Naive thymus-derived CD4-positive, alpha-beta T cell (primary cell): ENCODE results near the gene GFY. TPM values are rescaled to one million over a fixed set of nuclear protein-coding genes. Genes with fewer than 3 reads are reported as not detected.
"Not testable (repeated sequence)": the region's sequence is repeated elsewhere in the genome, so short reads cannot be mapped to it uniquely, and the experiment has no call there.

Experiments
- ATAC-seq: fragments of 150-1000 bp; cut with Tn5 transposase; 2 replicates; pipeline ENCODE4 v1.10.0; 2021; ENCODE audit warnings: mild to moderate bottlenecking, moderate library complexity
- CTCF ChIA-PET: fragments of 350-600 bp; sonication (Branson Sonifier 250); formaldehyde crosslinking; loops from one replicate; lab custom pipeline; 2021; ENCODE audit warnings: antibody characterized with exemption; lab: Charles Lee
- POLR2A ChIA-PET: fragments of 350-600 bp; sonication (Branson Sonifier 250); formaldehyde crosslinking; loops from one replicate; lab custom pipeline; 2021; ENCODE audit warnings: antibody characterized with exemption, inconsistent platforms; lab: Charles Lee
- DNase-seq, 9 donors: peaks; one replicate each; pipeline versions ENCODE4 v3.0.0 to v3.0.0-alpha.2; 2020 to 2022; ENCODE audit warnings: mixed read lengths in 1 of 9
- H3K27ac ChIP-seq: one replicate; pipeline ENCODE4 v1.7.0; 2013; ENCODE audit warnings: mild to moderate bottlenecking, low read depth, low read length, moderate library complexity
- H3K27me3 ChIP-seq, 2 donors: one replicate each; pipeline ENCODE4 v1.7.0; 2013; ENCODE audit warnings: low read length in 2 of 2, mild to moderate bottlenecking in 2 of 2, moderate library complexity in 2 of 2; ENCODE audit not compliant: control insufficient read depth in 2 of 2, insufficient read depth in 2 of 2
- H3K36me3 ChIP-seq, 3 experiments: 1 replicate in 2 of 3; 2 replicates in 1 of 3; pipeline ENCODE4 v1.7.0; 2013; ENCODE audit warnings: low read length in 3 of 3, mild to moderate bottlenecking in 3 of 3, moderate library complexity in 1 of 3; ENCODE audit not compliant: insufficient read depth in 3 of 3, control insufficient read depth in 2 of 3
- H3K4me1 ChIP-seq, 2 donors: one replicate each; pipeline ENCODE4 v1.7.0; 2013; ENCODE audit warnings: low read length in 2 of 2, mild to moderate bottlenecking in 2 of 2, moderate library complexity in 1 of 2; ENCODE audit not compliant: control insufficient read depth in 2 of 2, insufficient read depth in 2 of 2
- H3K4me3 ChIP-seq: 2 replicates; pipeline ENCODE4 v1.7.0; 2013; ENCODE audit warnings: mild to moderate bottlenecking, low read length
- H3K9me3 ChIP-seq, 3 experiments: 1 replicate in 2 of 3; 2 replicates in 1 of 3; pipeline ENCODE4 v1.7.0; 2013; ENCODE audit warnings: low read length in 3 of 3; ENCODE audit not compliant: control insufficient read depth in 2 of 3
- H3K27ac Mint-ChIP-seq, 9 donors: one replicate each; pipeline ENCODE4 v1.8.0; 2020 to 2022; ENCODE audit warnings: mixed read lengths in 9 of 9, mild to moderate bottlenecking in 8 of 9, moderate library complexity in 5 of 9, inconsistent platforms in 2 of 9
- H3K27me3 Mint-ChIP-seq, 5 donors: one replicate each; pipeline ENCODE4 v1.8.0; 2021 to 2022; ENCODE audit warnings: mixed read lengths in 5 of 5, mild to moderate bottlenecking in 1 of 5
- H3K36me3 Mint-ChIP-seq, 5 donors: one replicate each; pipeline ENCODE4 v1.8.0; 2020 to 2022; ENCODE audit warnings: mixed read lengths in 5 of 5, mild to moderate bottlenecking in 3 of 5, inconsistent platforms in 1 of 5
- H3K4me1 Mint-ChIP-seq, 7 donors: one replicate each; pipeline ENCODE4 v1.8.0; 2020 to 2022; ENCODE audit warnings: mixed read lengths in 7 of 7, mild to moderate bottlenecking in 3 of 7, inconsistent platforms in 1 of 7
- H3K4me3 Mint-ChIP-seq, 10 donors: one replicate each; pipeline ENCODE4 v1.8.0; 2020 to 2022; ENCODE audit warnings: mild to moderate bottlenecking in 10 of 10, mixed read lengths in 10 of 10, moderate library complexity in 6 of 10, inconsistent platforms in 2 of 10
- H3K9me3 Mint-ChIP-seq, 11 donors: one replicate each; pipeline ENCODE4 v1.8.0; 2020 to 2022; ENCODE audit warnings: mixed read lengths in 11 of 11, mild to moderate bottlenecking in 4 of 11, inconsistent platforms in 1 of 11, moderate library complexity in 1 of 11
- intact Hi-C, 2 donors: fragments of 100-400 bp; cut with micrococcal nuclease; formaldehyde crosslinking; loops; one replicate each; pipeline ENCODE4 v1.15.1; 2023
- polyA plus RNA-seq, 2 donors: library from polyadenylated mRNA; unstranded; fragments of 300-500 nt; fragmentation: Illumina TruSeq; gene quantifications; one replicate each; pipeline ENCODE4 v1.2.3, GENCODE V29; 2021
- total RNA-seq, 6 experiments: library from RNA in 5 of 6; stranded (reverse) in 5 of 6; gene quantifications; 1 replicate in 5 of 6; 2 replicates in 1 of 6; pipeline ENCODE4 v1.2.3 and lab custom pipeline; 2021 to 2026

Gene GFY
- total and polyA plus RNA-seq, 7 experiments from 2014 or later = not detected

GRCh38 chr19:49459388-49459787, 34.2 kb downstream of the GFY start:
- H3K27ac ChIP-seq = no peak overlapping the region
- no peak for ATAC-seq
- Mint-ChIP-seq H3K4me1 (peaks cover 2 to 21% (median 11%) of the 10 kb centered on the region in 7 donors), H3K4me3 (no peak overlapping the region), H3K27ac (no peak overlapping the region), H3K9me3 (no peaks in the 10 kb centered on the region), H3K27me3 (no peaks in the 10 kb centered on the region), H3K36me3 (peaks cover 4 to 15% (median 5%) of the 10 kb centered on the region in 5 donors)
- no peak overlapping the region for H3K4me3 ChIP-seq
- H3K4me1 ChIP-seq = peaks cover 1 to 2% of the 10 kb centered on the region in 2 donors
- H3K27me3 ChIP-seq = no peaks in the 10 kb centered on the region
- H3K9me3 ChIP-seq = no peaks in the 10 kb centered on the region
- no peak for DNase-seq
- ChIA-PET CTCF (interaction anchor here (0.7 to 12.2 kb wide), 2 partner anchors 12 to 43 kb away, joined by 4 to 83 read pairs; partner anchors contain the start of gene FLT3LG), POLR2A (interaction anchor here (1.1 to 15.5 kb wide), 4 partner anchors 12 to 129 kb away, joined by 3 to 226 read pairs (median 4); partner anchors contain the start of gene FLT3LG)
- H3K36me3 ChIP-seq = peaks cover 0 to 48% (median 0%) of the 10 kb centered on the region in 3 experiments
- intact Hi-C loops = no loop called here

- POLR2A ChIA-PET = interaction anchor here (0.6 to 15.5 kb wide), 2 partner anchors 10 to 121 kb away, joined by 3 to 226 read pairs; partner anchors contain the start of gene FLT3LG
- Histone ChIP-seq H3K27ac (peak overlapping the region; percentile 21), H3K36me3 (peaks cover 0 to 65% (median 3%) of the 10 kb centered on the region in 3 experiments)
- ATAC-seq, H3K27me3 ChIP-seq, H3K4me3 ChIP-seq, H3K9me3 ChIP-seq, intact Hi-C loops, H3K4me1 ChIP-seq, DNase-seq, H3K9me3 Mint-ChIP-seq, H3K27ac Mint-ChIP-seq, H3K27me3 Mint-ChIP-seq, H3K4me3 Mint-ChIP-seq: not testable (repeated sequence)
- peaks cover 0 to 12% (median 7%) of the 10 kb centered on the region in 7 donors for H3K4me1 Mint-ChIP-seq
- CTCF ChIA-PET = interaction anchor here (0.6 kb wide), 1 partner anchor 69 kb away, joined by 5 read pairs; no protein-coding TSS in a partner anchor
- H3K36me3 Mint-ChIP-seq = peaks cover under 1 to 11% (median 4%) of the 10 kb centered on the region in 5 donors
Observed at GRCh38 chr19:49461130-49461529, 35.9 kb downstream of the GFY start.

- H3K4me3 Mint-ChIP-seq = no peak overlapping the region
- H3K27ac Mint-ChIP-seq = no peak overlapping the region
- no peak overlapping the region for H3K4me3 ChIP-seq
- peaks cover 0 to 66% (median 3%) of the 10 kb centered on the region in 3 experiments for H3K36me3 ChIP-seq
- no peak overlapping the region for H3K27ac ChIP-seq
- intact Hi-C loops = no loop called here
- H3K9me3 Mint-ChIP-seq = no peaks in the 10 kb centered on the region
- H3K36me3 Mint-ChIP-seq = peaks cover 0 to 8% (median 4%) of the 10 kb centered on the region in 5 donors
- ChIA-PET POLR2A (no interaction called here), CTCF (interaction anchor here (0.6 kb wide), 1 partner anchor 68 kb away, joined by 5 read pairs; no protein-coding TSS in a partner anchor)
- DNase-seq (no peak), ATAC-seq (no peak)
- H3K4me1 ChIP-seq = no peaks in the 10 kb centered on the region
- no peaks in the 10 kb centered on the region for H3K27me3 Mint-ChIP-seq
- peaks cover 0 to 9% (median 5%) of the 10 kb centered on the region in 7 donors for H3K4me1 Mint-ChIP-seq
- no peaks in the 10 kb centered on the region for H3K9me3 ChIP-seq
- H3K27me3 ChIP-seq = no peaks in the 10 kb centered on the region
Observed at GRCh38 chr19:49461656-49462055, 36.5 kb downstream of the GFY start.

- no peaks in the 10 kb centered on the region for H3K9me3 ChIP-seq
- Mint-ChIP-seq H3K27ac (peak overlapping the region in 5 of 9 donors; percentile 26 to 75 (median 59)), H3K4me1 (peaks cover 0 to 9% (median 0%) of the 10 kb centered on the region in 7 donors), H3K27me3 (no peaks in the 10 kb centered on the region), H3K36me3 (peaks cover 0 to 5% (median 0%) of the 10 kb centered on the region in 5 donors), H3K9me3 (no peaks in the 10 kb centered on the region), H3K4me3 (no peak overlapping the region)
- no peaks in the 10 kb centered on the region for H3K27me3 ChIP-seq
- no peaks in the 10 kb centered on the region for H3K4me1 ChIP-seq
- H3K36me3 ChIP-seq = peaks cover 0 to 68% (median 3%) of the 10 kb centered on the region in 3 experiments
- ChIA-PET POLR2A (interaction anchor here (0.5 kb wide), 1 partner anchor 11 kb away, joined by 3 read pairs; the partner anchor contains the start of gene PIH1D1), CTCF (no interaction called here)
- no peak overlapping the region for H3K27ac ChIP-seq
- intact Hi-C loops = no loop called here
- DNase-seq (no peak), ATAC-seq (no peak)
- H3K4me3 ChIP-seq = no peak overlapping the region
Observed at GRCh38 chr19:49462492-49462891, 37.3 kb downstream of the GFY start.

GRCh38 chr19:49463960-49464740, 39.0 kb downstream of the GFY start:
- intact Hi-C loops = no loop called here
- DNase-seq = no peak
- CTCF ChIA-PET = interaction anchor here (0.9 to 1.4 kb wide), 2 partner anchors 9 kb away, joined by 3 read pairs; partner anchors contain the start of gene FLT3LG

GRCh38 chr19:49465371-49465770, 40.2 kb downstream of the GFY start:
- H3K27ac Mint-ChIP-seq = peak overlapping the region in 8 of 9 donors; percentile 46 to 87 (median 76)
- ChIA-PET POLR2A (interaction anchor here (0.8 to 3.0 kb wide), 6 partner anchors 9 to 22 kb away, joined by 3 to 15 read pairs (median 6); partner anchors contain the start of genes ALDH16A1, PIH1D1 and RPL13A), CTCF (interaction anchor here (0.6 to 1.4 kb wide), 3 partner anchors 8 to 79 kb away, joined by 3 to 7 read pairs (median 3); partner anchors contain the start of gene FLT3LG)
- H3K4me3 Mint-ChIP-seq = no peak overlapping the region
- intact Hi-C loops = no loop called here
- peaks cover 0 to 8% (median 4%) of the 10 kb centered on the region in 5 donors for H3K36me3 Mint-ChIP-seq
- Histone ChIP-seq H3K9me3 (no peaks in the 10 kb centered on the region), H3K36me3 (peaks cover 0 to 46% (median 3%) of the 10 kb centered on the region in 3 experiments), H3K27ac (peak overlapping the region; percentile 61), H3K27me3 (no peaks in the 10 kb centered on the region), H3K4me1 (peaks cover 24 to 26% of the 10 kb centered on the region in 2 donors), H3K4me3 (no peak overlapping the region)
- H3K9me3 Mint-ChIP-seq = no peaks in the 10 kb centered on the region
- DNase-seq = no peak
- H3K4me1 Mint-ChIP-seq = peaks cover 13 to 25% (median 14%) of the 10 kb centered on the region in 7 donors
- no peaks in the 10 kb centered on the region for H3K27me3 Mint-ChIP-seq
- ATAC-seq = no peak

More at GRCh38 chr19:49463960-49464740, 39.0 kb downstream of the GFY start:
- Histone ChIP-seq H3K27me3 (no peaks in the 10 kb centered on the region), H3K9me3 (no peaks in the 10 kb centered on the region), H3K4me1 (peaks cover 16% of the 10 kb centered on the region in 2 donors), H3K4me3 (no peak overlapping the region), H3K36me3 (peaks cover 0 to 57% (median 3%) of the 10 kb centered on the region in 3 experiments), H3K27ac (peak overlapping the region; percentile 29)
- H3K4me3 Mint-ChIP-seq = no peak overlapping the region
- no peak for ATAC-seq
- H3K36me3 Mint-ChIP-seq = peaks cover 0 to 8% (median 4%) of the 10 kb centered on the region in 5 donors
- peak overlapping the region in 7 of 9 donors; percentile 46 to 87 (median 78) for H3K27ac Mint-ChIP-seq
- H3K4me1 Mint-ChIP-seq = peaks cover 6 to 15% (median 8%) of the 10 kb centered on the region in 7 donors
- no peaks in the 10 kb centered on the region for H3K27me3 Mint-ChIP-seq
- no peaks in the 10 kb centered on the region for H3K9me3 Mint-ChIP-seq
- POLR2A ChIA-PET = interaction anchor here (0.6 to 3.0 kb wide), 2 partner anchors 8 to 216 kb away, joined by 3 to 15 read pairs; no protein-coding TSS in a partner anchor
